ENCODE results near the gene FBXO9.

FBXO9 gene

GRCh38 chr6:53115113-53115512 lies 49.9 kb downstream of the FBXO9 start:
- no peak for DNase-seq (ENCODE audit: low spot score)
- no peak for TF ChIP-seq CTCF (IDR thresholded peaks at IDR 0.05)
- no peak overlapping the region for H3K27ac ChIP-seq
- no peak overlapping the region for H3K4me3 ChIP-seq

GRCh38 chr6:53115741-53116140 lies 50.5 kb downstream of the FBXO9 start:
- TF ChIP-seq CTCF (IDR thresholded peaks at IDR 0.05), result no peak
- no peak for DNase-seq (ENCODE audit: low spot score)
- no peak overlapping the region for H3K4me3 ChIP-seq
- H3K27ac ChIP-seq, result no peak overlapping the region

GRCh38 chr6:53119349-53119748 lies 54.1 kb downstream of the FBXO9 start:
- Histone ChIP-seq H3K27ac (no peak overlapping the region), H3K4me3 (no peak overlapping the region)
- no peak for DNase-seq (ENCODE audit: low spot score)
- TF ChIP-seq CTCF (IDR thresholded peaks at IDR 0.05), result no peak

- no peak for DNase-seq (ENCODE audit: low spot score)
- H3K27ac ChIP-seq, result no peak overlapping the region
These were observed 54.7 kb downstream of the FBXO9 start for GRCh38 chr6:53119772-53120409.

GRCh38 chr6:53124131-53124800 lies 59.1 kb downstream of the FBXO9 start:
- Histone ChIP-seq H3K27ac (no peak overlapping the region), H3K4me3 (no peak overlapping the region)
- no peak for DNase-seq (ENCODE audit: low spot score)
- TF ChIP-seq CTCF (IDR thresholded peaks at IDR 0.05), result no peak

More at GRCh38 chr6:53119772-53120409, 54.7 kb downstream of the FBXO9 start:
- H3K4me3 ChIP-seq, result no peak overlapping the region
- no peak for TF ChIP-seq CTCF (IDR thresholded peaks at IDR 0.05)

- Histone ChIP-seq H3K27ac (no peak overlapping the region), H3K4me3 (no peak overlapping the region)
- no peak for DNase-seq (ENCODE audit: low spot score)
- no peak for TF ChIP-seq CTCF (IDR thresholded peaks at IDR 0.05)
These were observed 60.1 kb downstream of the FBXO9 start for GRCh38 chr6:53125276-53125675.

- DNase-seq (ENCODE audit: low spot score), result no peak
- Histone ChIP-seq H3K27ac (no peak overlapping the region), H3K4me3 (no peak overlapping the region)
- no peak for TF ChIP-seq CTCF (IDR thresholded peaks at IDR 0.05)
These were observed 63.6 kb downstream of the FBXO9 start for GRCh38 chr6:53128842-53129241.
